Right kidney (tissue), 1 donor: ENCODE measurements around the gene CLDN4.

Experiments
- DNase-seq: peaks from one replicate; pipeline ENCODE4 v3.0.0-alpha.2; 2016

The CLDN4 gene

GRCh38 chr7:73871163-73872011, 40.6 kb downstream of the CLDN4 start:
- no peak for DNase-seq

- no peak for DNase-seq
Measured at GRCh38 chr7:73872056-73872908, 41.5 kb downstream of the CLDN4 start.

DNA sequence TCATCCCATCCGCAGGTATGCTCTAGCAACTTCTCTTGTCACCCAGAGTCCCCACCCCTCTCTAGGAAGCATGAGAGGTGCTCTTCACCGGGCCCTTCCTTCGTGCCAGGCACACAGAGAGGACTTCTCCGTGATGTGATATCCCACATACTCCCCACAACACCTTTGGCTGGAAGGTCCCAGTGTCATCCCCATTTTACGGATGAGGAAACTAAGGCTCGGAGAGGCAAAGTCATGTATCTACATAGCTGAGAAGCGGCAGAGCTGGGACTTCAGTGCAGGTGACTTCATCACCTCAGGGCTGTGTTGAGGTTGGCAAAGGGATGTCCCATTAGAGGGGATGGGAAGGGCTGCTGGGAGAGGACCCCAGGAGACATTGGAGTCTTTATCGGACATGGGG, 45.6 kb downstream of the CLDN4 start:
- no peak for DNase-seq

DNA sequence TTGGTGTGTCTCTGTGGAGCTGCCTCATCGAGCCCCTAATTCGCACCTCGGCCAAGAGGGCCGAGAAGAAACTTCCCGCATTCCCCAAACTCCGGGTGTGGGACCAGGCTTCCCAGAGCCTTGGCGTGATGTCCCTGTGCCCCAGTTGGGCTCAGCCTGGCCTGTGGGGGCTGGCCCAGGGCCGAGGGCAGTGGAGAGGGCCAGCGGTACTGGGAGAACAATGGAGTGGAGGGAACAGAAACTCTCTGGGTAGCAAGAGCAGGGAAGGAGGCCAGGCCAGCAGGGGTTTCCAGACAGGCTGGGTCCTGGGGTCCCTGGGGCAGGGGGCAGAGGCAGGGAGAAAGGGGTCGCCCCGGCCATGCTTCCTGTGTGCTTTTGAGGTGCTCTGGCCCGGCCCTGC, 46.2 kb downstream of the CLDN4 start:
- DNase-seq = no peak

GRCh38 chr7:73879977-73880681, 49.3 kb downstream of the CLDN4 start:
- DNase-seq = no peak

DNA sequence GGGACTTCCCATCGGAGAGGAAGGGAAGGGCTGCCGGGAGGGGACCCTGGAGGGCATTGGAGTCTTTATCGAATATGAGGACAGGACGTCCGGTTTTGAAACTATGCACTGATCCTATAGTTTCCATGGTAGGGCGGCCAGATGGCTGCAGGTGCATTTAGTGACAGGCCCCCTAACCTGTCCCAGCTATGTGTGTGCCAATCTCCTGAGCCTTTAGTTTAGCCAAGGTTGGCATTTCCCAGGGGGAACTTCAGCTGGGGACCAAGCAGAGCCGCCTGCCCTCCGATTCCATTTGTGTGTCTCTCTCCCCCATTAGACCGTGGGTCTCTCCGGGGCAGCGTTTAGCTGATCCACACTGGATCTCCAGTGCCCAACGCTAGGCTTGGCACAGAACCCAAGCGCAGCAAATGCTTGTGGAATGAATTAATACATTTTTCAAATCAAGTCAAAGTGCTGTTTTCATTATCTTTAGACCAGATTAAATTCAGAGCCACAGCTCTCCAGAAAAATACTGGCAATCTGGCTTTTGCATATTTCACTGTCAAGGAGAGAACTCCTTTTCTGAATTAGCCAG, 50.0 kb downstream of the CLDN4 start:
- DNase-seq = no peak

DNA sequence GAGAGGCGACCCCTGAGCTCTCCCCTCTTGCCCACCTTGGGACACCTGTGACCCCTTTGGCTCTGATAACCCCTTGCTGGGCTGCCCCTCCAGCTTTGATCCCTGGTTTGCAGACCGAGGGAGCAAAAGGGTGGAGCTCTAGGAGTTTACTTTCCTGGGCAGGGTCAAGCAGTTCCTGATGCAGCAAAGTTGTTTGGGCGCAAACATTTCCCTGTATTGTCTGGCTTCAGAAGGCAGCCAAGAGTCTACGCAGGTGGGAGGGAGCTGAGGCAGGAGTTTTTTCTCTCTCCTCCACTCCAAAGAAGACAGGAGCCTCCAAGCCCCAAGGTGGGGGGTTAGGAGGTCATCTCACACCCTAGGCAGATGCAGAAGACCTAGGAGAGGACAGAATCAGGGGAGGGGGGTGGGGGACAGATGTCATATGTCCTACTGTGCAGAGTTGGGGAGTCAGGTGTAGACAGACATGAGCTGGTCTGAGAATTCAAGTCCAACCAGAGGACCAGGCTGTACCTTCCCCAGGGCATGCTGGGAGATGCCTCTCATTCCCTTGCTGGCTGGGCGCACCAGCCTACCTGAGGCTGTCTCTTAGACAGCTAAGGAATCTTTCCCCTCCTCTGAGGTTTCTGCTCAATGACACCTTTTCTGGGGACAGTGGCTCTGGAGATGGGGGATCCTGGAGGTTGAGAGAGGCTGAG, 50.7 kb downstream of the CLDN4 start:
- DNase-seq = no peak

GRCh38 chr7:73882047-73882402, 51.2 kb downstream of the CLDN4 start:
- no peak for DNase-seq
